PC-9 (cell line): Measurements from ENCODE around the gene LRIG3.

Experiments
- CTCF ChIP-seq: fragments of 200-600 bp; sonication (generic); conservative IDR thresholded peaks from 2 replicates; pipeline ENCODE4 v1.6.1; 2017; ENCODE audit warnings: mixed run types, antibody characterized with exemption, mild to moderate bottlenecking, moderate library complexity
- EZH2 ChIP-seq: fragments of 200-600 bp; sonication (generic); IDR thresholded peaks from 2 replicates; pipeline ENCODE4 v1.8.0; 2017; ENCODE audit warnings: antibody characterized with exemption, low read depth

- TF ChIP-seq CTCF (no peak), EZH2 (no peak)
Observed at GRCh38 chr12:58897969-58898368, 22.3 kb downstream of the LRIG3 start.
